Stimulated activated CD4-positive, alpha-beta T cell treated with anti-CD3 and anti-CD28 coated beads, Interleukin-1b, Interleukin-23, amount 100 ng/mL, for 1 hour (primary cell): ENCODE data around the gene HLA-A.
"Not testable (repeated sequence)": the region's sequence is repeated elsewhere in the genome, so short reads cannot be mapped to it uniquely, and the experiment has no call there.

Experiments used
- DNase-seq, 2 donors: peaks; one replicate each; pipeline ENCODE4 v3.0.0-alpha.2; 2020; ENCODE audit warnings: low read depth in 2 of 2

Gene HLA-A

DNA sequence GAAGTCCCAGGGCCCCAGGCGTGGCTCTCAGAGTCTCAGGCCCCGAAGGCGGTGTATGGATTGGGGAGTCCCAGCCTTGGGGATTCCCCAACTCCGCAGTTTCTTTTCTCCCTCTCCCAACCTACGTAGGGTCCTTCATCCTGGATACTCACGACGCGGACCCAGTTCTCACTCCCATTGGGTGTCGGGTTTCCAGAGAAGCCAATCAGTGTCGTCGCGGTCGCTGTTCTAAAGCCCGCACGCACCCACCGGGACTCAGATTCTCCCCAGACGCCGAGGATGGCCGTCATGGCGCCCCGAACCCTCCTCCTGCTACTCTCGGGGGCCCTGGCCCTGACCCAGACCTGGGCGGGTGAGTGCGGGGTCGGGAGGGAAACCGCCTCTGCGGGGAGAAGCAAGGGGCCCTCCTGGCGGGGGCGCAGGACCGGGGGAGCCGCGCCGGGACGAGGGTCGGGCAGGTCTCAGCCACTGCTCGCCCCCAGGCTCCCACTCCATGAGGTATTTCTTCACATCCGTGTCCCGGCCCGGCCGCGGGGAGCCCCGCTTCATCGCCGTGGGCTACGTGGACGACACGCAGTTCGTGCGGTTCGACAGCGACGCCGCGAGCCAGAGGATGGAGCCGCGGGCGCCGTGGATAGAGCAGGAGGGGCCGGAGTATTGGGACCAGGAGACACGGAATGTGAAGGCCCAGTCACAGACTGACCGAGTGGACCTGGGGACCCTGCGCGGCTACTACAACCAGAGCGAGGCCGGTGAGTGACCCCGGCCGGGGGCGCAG lies at the start of gene HLA-A:
Gene HLA-A, plus strand, starts transcription at position 258 of the 778 bp plus-strand sequence. Its CDS starts 22 bp downstream, at position 280.
- peak; percentile 73 to 92 for DNase-seq

- no peak for DNase-seq
Measured at GRCh38 chr6:29892696-29893095, 49.6 kb upstream of the HLA-A start.

- DNase-seq = no peak
Measured at GRCh38 chr6:29899281-29899680, 43.1 kb upstream of the HLA-A start.

GRCh38 chr6:29905286-29905685 lies 37.0 kb upstream of the HLA-A start:
- DNase-seq = no peak

- DNase-seq = no peak
Measured at GRCh38 chr6:29907637-29908340, 34.5 kb upstream of the HLA-A start.

DNA sequence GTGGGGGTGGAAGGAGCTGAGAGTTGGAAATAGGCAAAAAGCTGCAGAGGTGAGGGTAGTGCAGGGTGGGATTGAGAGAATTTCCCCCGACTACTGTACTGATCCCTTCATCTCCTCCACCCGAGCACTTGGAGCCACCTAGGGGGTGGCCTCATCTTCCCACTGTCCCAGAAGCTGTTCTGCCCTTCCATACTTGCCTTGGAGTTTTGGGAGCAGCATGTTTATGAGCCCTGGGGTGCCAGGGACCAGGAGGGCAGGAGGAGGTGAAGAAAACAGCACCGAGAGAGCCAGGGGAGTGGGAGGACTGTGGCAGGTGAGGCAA lies 34.0 kb upstream of the HLA-A start:
- no peak for DNase-seq

- DNase-seq = no peak
Measured at GRCh38 chr6:29908710-29909109, 33.6 kb upstream of the HLA-A start.

DNA sequence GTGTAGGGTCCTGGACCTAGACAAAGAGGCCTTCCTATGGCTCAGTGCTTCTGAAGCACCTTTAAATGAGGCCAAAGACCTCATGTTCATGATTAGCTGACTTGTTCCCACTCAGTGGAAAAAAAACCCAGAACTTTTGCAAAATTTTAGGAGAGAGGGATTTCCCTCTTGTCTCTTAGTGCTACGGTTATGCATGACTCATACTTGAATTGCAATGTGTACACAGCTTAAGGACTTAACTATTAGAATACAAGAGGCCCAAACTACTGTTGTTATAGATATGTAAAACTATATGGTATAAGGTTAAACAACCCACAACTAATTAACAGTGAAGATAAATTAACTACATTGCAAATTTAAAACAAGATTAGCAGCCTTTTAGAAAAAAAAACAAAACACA lies 32.3 kb upstream of the HLA-A start:
- DNase-seq = no peak

- no peak for DNase-seq
Measured at GRCh38 chr6:29912840-29913239, 29.5 kb upstream of the HLA-A start.

- DNase-seq = no peak
Measured at GRCh38 chr6:29916741-29917140, 25.6 kb upstream of the HLA-A start.

DNA sequence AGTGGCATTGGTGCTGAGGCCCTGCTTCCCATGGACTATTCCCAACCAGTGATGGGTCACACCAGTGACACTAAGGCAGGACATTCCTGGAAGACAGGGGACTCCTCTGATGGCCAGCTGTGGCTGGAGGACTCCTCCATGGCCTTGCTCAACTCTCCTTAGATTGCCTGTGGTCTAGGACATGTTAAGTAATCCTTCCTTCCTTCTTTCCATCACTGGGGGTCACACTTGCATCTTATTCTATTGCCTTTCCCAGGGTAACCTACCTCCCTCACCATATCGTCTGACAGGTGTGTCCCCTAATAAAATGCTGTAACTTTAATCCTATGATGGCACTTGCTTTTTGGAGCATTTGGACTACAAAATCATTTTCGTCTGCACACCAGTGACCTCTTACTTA lies 24.5 kb upstream of the HLA-A start:
- DNase-seq = no peak

DNA sequence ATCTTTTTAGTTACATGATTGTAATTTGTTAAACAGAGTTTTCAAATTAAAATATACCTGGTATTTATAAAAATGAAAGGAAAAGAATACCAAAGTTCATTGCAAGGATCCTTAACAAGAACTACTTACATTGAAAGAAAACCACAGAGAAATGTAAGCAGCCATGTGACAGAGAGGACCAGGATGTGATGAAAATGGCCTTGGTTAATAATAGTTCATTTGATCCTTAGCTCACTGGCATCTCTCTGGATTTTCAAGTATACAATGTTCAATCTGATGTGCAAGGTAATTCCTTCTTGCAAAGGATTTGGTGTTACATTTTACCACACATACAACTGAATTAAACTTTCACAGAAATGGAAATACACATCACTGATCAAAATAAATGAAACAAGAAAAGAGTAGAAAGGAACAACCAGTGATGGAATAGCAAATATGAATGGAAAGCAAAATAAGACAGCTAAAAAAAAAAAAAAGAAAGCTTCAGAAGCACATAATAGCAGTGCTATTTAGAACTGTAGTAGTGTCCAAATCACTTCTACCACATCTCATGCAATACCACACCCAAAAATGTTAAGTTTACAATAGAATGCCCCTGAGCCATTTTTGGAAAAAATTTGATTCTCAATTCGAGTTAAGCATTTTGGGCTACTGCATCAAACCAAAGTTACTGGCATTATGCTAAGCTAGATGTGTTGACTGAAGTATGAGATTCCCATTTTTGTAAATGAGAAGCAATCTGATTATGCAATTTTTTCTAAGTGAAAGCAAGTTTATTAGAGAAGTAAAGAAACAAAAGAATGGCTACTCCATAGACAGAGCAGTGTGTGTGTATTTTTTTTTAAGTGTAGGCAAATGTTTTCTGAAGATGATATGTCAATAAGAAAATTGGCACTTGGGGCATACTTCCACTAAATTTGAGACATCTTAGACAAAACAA lies 22.6 kb upstream of the HLA-A start:
- DNase-seq = no peak

DNA sequence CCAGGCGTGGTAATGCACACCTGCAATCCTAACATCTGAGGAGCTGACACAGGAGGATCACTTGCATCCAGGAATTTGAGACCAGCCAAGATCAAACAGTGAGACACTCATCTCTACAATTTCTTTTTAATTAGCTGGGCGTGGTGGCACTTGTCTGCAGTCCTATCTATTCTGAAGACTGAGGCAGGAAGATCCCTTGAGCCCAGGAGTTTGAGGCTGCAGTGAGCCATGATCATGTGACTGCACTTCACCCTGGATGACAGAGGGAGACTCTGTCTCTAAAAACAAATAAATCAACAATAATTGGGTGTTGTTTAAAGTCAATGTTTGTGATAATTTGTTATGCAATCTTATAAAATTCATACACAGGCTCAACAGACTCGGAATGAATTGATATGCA lies 18.0 kb upstream of the HLA-A start:
- DNase-seq = no peak

GRCh38 chr6:29924731-29925130 lies 17.6 kb upstream of the HLA-A start:
- no peak for DNase-seq

DNA sequence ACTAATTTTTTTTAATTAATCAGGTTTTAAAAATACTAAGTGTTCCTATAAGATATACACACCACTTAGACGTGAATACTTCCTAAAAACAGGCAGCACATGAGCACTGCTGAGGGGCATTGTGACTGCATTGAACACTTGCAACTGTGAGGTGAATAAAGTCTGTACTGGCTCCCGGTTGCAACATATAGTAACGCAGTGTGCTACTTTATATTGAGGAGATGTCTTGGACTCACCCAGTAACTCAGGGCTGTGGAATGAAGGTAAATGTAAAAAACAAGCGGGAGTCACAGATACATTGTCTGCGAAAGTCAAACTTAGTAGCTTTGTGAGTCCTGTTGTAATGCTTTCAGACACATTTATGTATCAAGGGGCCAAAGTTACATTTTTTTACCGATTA lies 17.0 kb upstream of the HLA-A start:
- no peak for DNase-seq

GRCh38 chr6:29925727-29926412 lies 16.5 kb upstream of the HLA-A start:
- DNase-seq = no peak

DNA sequence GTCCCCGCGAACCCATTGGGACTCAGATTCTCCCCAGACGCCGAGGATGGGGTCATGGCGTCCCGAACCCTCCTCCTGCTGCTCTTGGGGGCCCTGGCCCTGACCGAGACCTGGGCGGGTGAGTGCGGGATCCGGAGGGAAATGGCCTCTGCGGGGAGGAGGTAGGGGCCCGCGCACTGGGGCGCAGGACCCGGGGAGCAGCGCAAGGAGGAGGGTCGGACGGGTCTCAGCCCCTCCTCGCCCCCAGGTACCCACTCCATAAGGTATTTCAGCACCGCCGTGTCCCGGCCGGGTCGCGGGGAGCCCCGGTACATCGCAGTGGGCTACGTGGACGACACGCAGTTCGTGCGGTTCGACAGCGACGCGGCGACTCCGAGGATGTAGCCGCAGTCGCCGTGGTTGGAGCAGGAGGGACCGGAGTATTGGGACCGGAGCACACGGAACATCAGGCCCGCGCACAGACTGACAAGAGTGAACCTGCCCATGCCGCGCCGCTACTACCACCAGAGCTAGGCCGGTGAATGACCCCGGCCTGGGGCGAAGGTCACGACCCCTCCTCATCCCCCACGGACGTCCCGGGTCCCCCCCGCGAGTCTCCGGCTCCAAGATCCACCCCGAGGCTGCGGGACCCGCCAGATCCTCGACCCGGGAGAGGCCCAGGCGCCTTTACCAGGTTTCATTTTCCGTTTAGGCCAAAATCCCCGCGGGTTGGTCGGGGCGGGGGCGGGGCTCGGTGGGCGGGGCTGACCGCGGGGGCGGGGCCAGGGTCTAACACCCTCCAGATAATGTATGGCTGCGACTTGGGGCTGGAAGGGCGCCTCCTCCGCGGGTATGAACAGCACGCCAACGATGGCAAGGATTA lies 15.7 kb upstream of the HLA-A start:
- DNase-seq = peak; percentile 70 to 77

DNA sequence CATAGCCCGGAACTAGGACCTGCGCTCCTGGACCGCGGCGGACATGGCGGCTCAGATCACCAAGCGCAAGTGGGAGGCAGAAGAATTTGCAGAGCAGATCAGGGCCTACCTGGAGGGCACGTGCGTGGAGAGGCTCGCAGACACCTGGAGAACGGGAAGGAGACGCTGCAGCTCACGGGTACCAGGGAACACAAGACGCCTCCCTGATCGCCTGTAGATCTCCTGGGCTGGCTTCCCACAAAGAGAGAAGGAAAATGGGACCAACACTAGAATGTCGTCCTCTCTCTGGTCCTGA lies 15.1 kb upstream of the HLA-A start:
- no peak for DNase-seq

- DNase-seq = no peak
Measured at GRCh38 chr6:29927841-29928388, 14.4 kb upstream of the HLA-A start.

DNA sequence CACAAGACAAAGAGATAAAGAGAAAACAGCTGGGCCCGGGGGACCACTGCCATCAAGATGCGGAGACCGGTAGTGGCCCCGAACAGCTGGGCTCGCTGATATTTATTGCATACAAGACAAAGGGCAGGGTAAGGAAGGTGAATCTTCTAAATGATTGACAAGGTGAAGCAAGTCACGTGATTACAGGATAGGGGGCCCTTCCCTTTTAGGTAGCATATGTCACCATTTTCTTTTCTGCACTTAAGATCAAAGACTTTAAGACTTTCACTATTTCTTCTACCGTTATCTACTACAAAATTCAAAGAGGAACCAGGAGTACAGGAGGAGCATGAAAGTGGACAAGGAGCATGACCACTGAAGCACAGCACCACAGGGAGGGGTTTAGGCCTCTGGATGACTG lies 12.3 kb upstream of the HLA-A start:
- DNase-seq = not testable (repeated sequence)

- DNase-seq = no peak
Measured at GRCh38 chr6:29933955-29934354, 8.4 kb upstream of the HLA-A start.
